ENCODE data around the gene DEXI. TPM values are rescaled to one million over a fixed set of nuclear protein-coding genes. Genes with fewer than 3 reads are reported as not detected.

Gene DEXI
- total and polyA plus RNA-seq, 9 donors: 26.5 to 73.4 (median 45.7) TPM

- H3K9me3 ChIP-seq: no peaks in the 10 kb centered on the region
- H3K27ac ChIP-seq: peak overlapping the region in 1 of 2 donors; percentile 75
- no peak for TF ChIP-seq EP300 (IDR thresholded peaks at IDR 0.05)
- TF ChIP-seq CTCF (IDR thresholded peaks at IDR 0.05): no peak
- no peak for TF ChIP-seq POLR2A (IDR thresholded peaks at IDR 0.05)
- H3K4me1 ChIP-seq (ENCODE audit: insufficient read depth): peaks cover 23% of the 10 kb centered on the region
- WGBS, 3 donors: 8 to 11% (median 10%) methylated on average over 8 of the region's 8 CpGs
- intact Hi-C loops (cut with DNase I): no loop called here
- H3K27me3 ChIP-seq: no peaks in the 10 kb centered on the region
- H3K4me3 ChIP-seq: peak overlapping the region; percentile 67
- DNase-seq: peak in 4 of 5 donors; percentile 31 to 57 (median 53)
- H3K36me3 ChIP-seq: no peaks in the 10 kb centered on the region
Observed at GRCh38 chr16:10940501-10941079, 1.7 kb downstream of the DEXI start.

- Histone ChIP-seq H3K9me3 (no peaks in the 10 kb centered on the region), H3K27me3 (no peaks in the 10 kb centered on the region), H3K4me3 (peak overlapping the region; percentile 67), H3K27ac (no peak overlapping the region), H3K4me1 (ENCODE audit: insufficient read depth) (peaks cover 21% of the 10 kb centered on the region), H3K36me3 (no peaks in the 10 kb centered on the region)
- TF ChIP-seq CTCF (IDR thresholded peaks at IDR 0.05): no peak
- 82 to 92% (median 91%) methylated on average over 7 of the region's 7 CpGs for WGBS, 3 donors
- intact Hi-C loops (cut with DNase I): loop anchor here in 1 of 4 donors (10.0 kb wide), 1 partner anchor 185 kb away; no protein-coding TSS in a partner anchor
- DNase-seq: no peak
Observed at GRCh38 chr16:10939649-10940234, 2.5 kb downstream of the DEXI start.

- Histone ChIP-seq H3K36me3 (no peaks in the 10 kb centered on the region), H3K27ac (no peak overlapping the region), H3K4me3 (no peak overlapping the region), H3K27me3 (no peaks in the 10 kb centered on the region), H3K9me3 (no peaks in the 10 kb centered on the region), H3K4me1 (ENCODE audit: insufficient read depth) (peaks cover 21% of the 10 kb centered on the region)
- intact Hi-C loops (cut with DNase I): loop anchor here in 1 of 4 donors (10.0 kb wide), 1 partner anchor 184 kb away; no protein-coding TSS in a partner anchor
- TF ChIP-seq CTCF (IDR thresholded peaks at IDR 0.05): no peak
- TF ChIP-seq EP300 (IDR thresholded peaks at IDR 0.05): no peak
- no peak for TF ChIP-seq POLR2A (IDR thresholded peaks at IDR 0.05)
- DNase-seq: no peak
- WGBS, 3 donors: 41 to 51% (median 45%) methylated on average over 7 of the region's 7 CpGs
Observed at GRCh38 chr16:10938796-10939648, 3.2 kb downstream of the DEXI start.

GRCh38 chr16:10938321-10938720 lies 3.9 kb downstream of the DEXI start:
- H3K36me3 ChIP-seq: no peaks in the 10 kb centered on the region
- no peak overlapping the region for H3K27ac ChIP-seq
- DNase-seq: no peak
- H3K27me3 ChIP-seq: no peaks in the 10 kb centered on the region
- H3K4me3 ChIP-seq: no peak overlapping the region
- 70 to 82% (median 80%) methylated on average over 7 of the region's 7 CpGs for whole genome bisulfite sequencing, 3 donors
- peaks cover 19% of the 10 kb centered on the region for H3K4me1 ChIP-seq (ENCODE audit: insufficient read depth)
- intact Hi-C loops (cut with DNase I): loop anchor here in 1 of 4 donors (10.0 kb wide), 1 partner anchor 184 kb away; no protein-coding TSS in a partner anchor
- H3K9me3 ChIP-seq: no peaks in the 10 kb centered on the region
- TF ChIP-seq CTCF (IDR thresholded peaks at IDR 0.05): no peak
- TF ChIP-seq EP300 (IDR thresholded peaks at IDR 0.05): no peak
- TF ChIP-seq POLR2A (IDR thresholded peaks at IDR 0.05): no peak
